Keratinocyte (primary cell): ENCODE results near the gene CD8B. TPM values are rescaled to one million over a fixed set of nuclear protein-coding genes. Genes with fewer than 3 reads are reported as not detected.

Experiments
- DNase-seq: peaks from one replicate; pipeline ENCODE4 v3.0.0-alpha.2; 2011; ENCODE audit warnings: low read depth, missing footprints, low spot score
- FAIRE-seq: peaks from 2 replicates; lab custom pipeline; 2011; peaks lifted over from hg19 to GRCh38; lab: Jason Lieb, UNC
- H2AFZ ChIP-seq: 2 replicates; pipeline ENCODE4 v1.6.0; 2012; ENCODE audit warnings: low read length, control low read depth, inconsistent platforms; ENCODE audit not compliant: control insufficient read depth
- H3K27ac ChIP-seq: 2 replicates; pipeline ENCODE4 v1.5.1; 2011; ENCODE audit warnings: low read length; ENCODE audit not compliant: control insufficient read depth, insufficient read depth
- H3K27me3 ChIP-seq: 3 replicates; pipeline ENCODE4 v1.6.0; 2011; ENCODE audit warnings: low read length; ENCODE audit not compliant: control insufficient read depth, insufficient read depth; ENCODE audit errors: extremely low read depth
- H3K36me3 ChIP-seq, 2 experiments: 2 replicates in 1 of 2; 3 replicates in 1 of 2; pipeline ENCODE4 v1.5.1; 2011; ENCODE audit warnings: low read length in 2 of 2, mild to moderate bottlenecking in 1 of 2; ENCODE audit not compliant: control insufficient read depth in 2 of 2, insufficient read depth in 2 of 2; ENCODE audit errors: extremely low read depth in 1 of 2
- H3K4me1 ChIP-seq: 3 replicates; pipeline ENCODE4 v1.5.1; 2011; ENCODE audit warnings: low read length; ENCODE audit not compliant: control insufficient read depth, insufficient read depth; ENCODE audit errors: extremely low read depth
- H3K4me2 ChIP-seq: 3 replicates; pipeline ENCODE4 v1.6.0; 2011; ENCODE audit warnings: low read depth, low read length; ENCODE audit not compliant: control insufficient read depth, insufficient read depth; ENCODE audit errors: extremely low read depth
- H3K4me3 ChIP-seq, 3 experiments: fragments of 200-600 bp in 1 of 3; sonication (generic) in 1 of 3; 2 replicates in 2 of 3; 3 replicates in 1 of 3; pipeline ENCODE4 v1.5.1; 2011 to 2016; ENCODE audit warnings: low read length in 3 of 3, mild to moderate bottlenecking in 3 of 3, control low read depth in 2 of 3, inconsistent platforms in 1 of 3, low read depth in 1 of 3, mixed read lengths in 1 of 3, mixed run types in 1 of 3, moderate library complexity in 1 of 3; ENCODE audit not compliant: control insufficient read depth in 2 of 3, insufficient read depth in 2 of 3; ENCODE audit errors: extremely low read depth in 1 of 3
- H3K79me2 ChIP-seq: 2 replicates; pipeline ENCODE4 v1.6.0; 2012; ENCODE audit warnings: low read length; ENCODE audit not compliant: control insufficient read depth, insufficient read depth
- H3K9ac ChIP-seq: 3 replicates; pipeline ENCODE4 v1.6.0; 2011; ENCODE audit warnings: low read length; ENCODE audit not compliant: control insufficient read depth, insufficient read depth; ENCODE audit errors: extremely low read depth
- H3K9me1 ChIP-seq: 3 replicates; pipeline ENCODE4 v1.6.0; 2011; ENCODE audit warnings: low read length; ENCODE audit not compliant: control insufficient read depth, insufficient read depth; ENCODE audit errors: extremely low read depth
- H3K9me3 ChIP-seq: 2 replicates; pipeline ENCODE4 v1.5.1; 2012; ENCODE audit warnings: low read depth, low read length; ENCODE audit not compliant: control insufficient read depth
- H4K20me1 ChIP-seq: 3 replicates; pipeline ENCODE4 v1.6.0; 2011; ENCODE audit warnings: low read length; ENCODE audit not compliant: control insufficient read depth, insufficient read depth; ENCODE audit errors: extremely low read depth
- EZH2 ChIP-seq: IDR thresholded peaks from one replicate; pipeline ENCODE4 v1.6.1; 2012; ENCODE audit warnings: inconsistent platforms, mild to moderate bottlenecking, low read length, moderate library complexity
- dilution Hi-C: fragments of 300-500 bp; cut with MboI; formaldehyde crosslinking; loops from one replicate; pipeline ENCODE4 v1.7.0; 2020; ENCODE audit warnings: low sequenced_read_pairs; ENCODE audit not compliant: extremely low pct_ligation_motif_present
- polyA plus RNA-seq, 5 experiments: library from polyadenylated mRNA; depleted of rRNA in 3 of 5; stranded (reverse) in 3 of 5; stranded (forward) in 1 of 5; unstranded in 1 of 5; fragments of >200 nt; gene quantifications; 1 replicate in 1 of 5; 2 replicates in 3 of 5; 3 replicates in 1 of 5; pipeline versions ENCODE4 v1.2.1 to v1.2.3, GENCODE V29; 2011 to 2012; ENCODE audit warnings: missing spikeins in 2 of 5, low read depth in 1 of 5, low replicate concordance in 1 of 5
- TF ChIP-seq, protein P1 (sequence below), 3 experiments: IDR thresholded peaks in 1 of 3; conservative IDR thresholded peaks in 1 of 3; optimal IDR thresholded peaks in 1 of 3; 2 replicates in 2 of 3; 3 replicates in 1 of 3; pipeline versions ENCODE3 to v1.5.1; 2011; ENCODE audit warnings: low read length in 3 of 3, mild to moderate bottlenecking in 3 of 3, moderate library complexity in 2 of 3, control low read depth in 1 of 3, inconsistent platforms in 1 of 3; ENCODE audit not compliant: insufficient read depth in 2 of 3; ENCODE audit errors: extremely low read depth in 1 of 3

CD8B gene
- polyA plus RNA-seq, 1 donor (not counting 4 experiments of a cell fraction or from before 2014, with no cell fraction given) = not detected

DNA sequence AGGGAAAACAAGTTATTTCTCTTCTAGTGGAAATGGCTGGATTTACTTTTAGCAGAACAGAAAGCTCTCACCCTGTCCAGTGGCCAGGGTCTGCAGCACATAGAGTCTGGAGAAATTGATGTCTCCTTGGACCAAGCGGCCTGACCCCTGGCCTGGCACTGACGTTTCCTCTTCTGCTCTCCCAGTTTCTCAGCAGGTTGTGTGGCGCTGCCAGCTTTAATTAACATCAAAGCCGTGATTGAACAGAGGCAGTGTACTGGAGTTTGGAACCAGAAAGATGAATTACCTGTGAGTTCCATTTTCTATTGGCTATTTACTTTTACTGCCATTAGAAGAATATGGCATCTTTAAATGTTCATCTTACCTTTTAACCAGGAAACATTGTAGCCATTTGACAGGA is 91.8 kb downstream of the CD8B start:
- H3K4me3 ChIP-seq = no peak overlapping the region
- FAIRE-seq = no peak

DNA sequence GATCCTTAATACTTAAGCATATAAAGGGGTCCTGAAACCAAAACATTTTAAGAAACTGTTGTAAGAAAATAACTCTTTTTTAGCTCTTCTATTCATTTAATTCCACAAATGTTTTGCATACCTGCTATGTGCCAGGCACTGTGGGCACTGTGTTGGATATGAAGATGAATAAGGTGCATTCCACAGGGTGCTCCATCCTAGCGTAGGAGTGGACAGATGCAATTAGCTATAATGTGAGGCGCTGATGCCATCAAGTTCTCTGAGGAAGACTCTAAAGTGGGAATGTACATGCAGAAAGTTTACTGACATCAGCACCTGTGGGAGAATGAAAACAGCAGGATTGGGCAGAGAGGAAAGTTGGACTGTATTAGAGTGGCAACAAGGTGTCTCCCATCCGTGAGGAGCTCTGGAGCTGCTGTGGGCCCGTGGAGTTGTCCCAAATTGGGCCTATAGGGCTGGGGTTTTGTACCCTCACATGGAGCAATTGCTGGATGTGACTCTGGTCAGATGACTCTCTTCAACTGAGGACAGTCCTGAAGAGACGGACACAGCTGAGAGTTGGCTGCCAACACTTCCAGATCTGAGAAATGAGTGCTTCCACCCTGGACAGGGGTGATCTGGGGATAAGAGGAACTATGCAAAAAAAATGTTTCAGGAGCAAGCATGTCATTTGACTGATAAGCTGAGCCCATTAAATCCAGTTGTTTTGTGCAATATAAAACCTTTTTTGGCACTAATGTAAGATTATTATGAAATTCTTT is 93.3 kb downstream of the CD8B start:
- no peak for FAIRE-seq
- no peaks in the 10 kb centered on the region for H3K79me2 ChIP-seq
- no peak overlapping the region for H2AFZ ChIP-seq
- H4K20me1 ChIP-seq = no peaks in the 10 kb centered on the region
- H3K4me3 ChIP-seq = no peak overlapping the region
- no peaks in the 10 kb centered on the region for H3K9me1 ChIP-seq
- no peak overlapping the region for H3K4me2 ChIP-seq
- H3K9ac ChIP-seq = no peak overlapping the region
- no peak for TF ChIP-seq EZH2
- TF ChIP-seq, protein P1, sequence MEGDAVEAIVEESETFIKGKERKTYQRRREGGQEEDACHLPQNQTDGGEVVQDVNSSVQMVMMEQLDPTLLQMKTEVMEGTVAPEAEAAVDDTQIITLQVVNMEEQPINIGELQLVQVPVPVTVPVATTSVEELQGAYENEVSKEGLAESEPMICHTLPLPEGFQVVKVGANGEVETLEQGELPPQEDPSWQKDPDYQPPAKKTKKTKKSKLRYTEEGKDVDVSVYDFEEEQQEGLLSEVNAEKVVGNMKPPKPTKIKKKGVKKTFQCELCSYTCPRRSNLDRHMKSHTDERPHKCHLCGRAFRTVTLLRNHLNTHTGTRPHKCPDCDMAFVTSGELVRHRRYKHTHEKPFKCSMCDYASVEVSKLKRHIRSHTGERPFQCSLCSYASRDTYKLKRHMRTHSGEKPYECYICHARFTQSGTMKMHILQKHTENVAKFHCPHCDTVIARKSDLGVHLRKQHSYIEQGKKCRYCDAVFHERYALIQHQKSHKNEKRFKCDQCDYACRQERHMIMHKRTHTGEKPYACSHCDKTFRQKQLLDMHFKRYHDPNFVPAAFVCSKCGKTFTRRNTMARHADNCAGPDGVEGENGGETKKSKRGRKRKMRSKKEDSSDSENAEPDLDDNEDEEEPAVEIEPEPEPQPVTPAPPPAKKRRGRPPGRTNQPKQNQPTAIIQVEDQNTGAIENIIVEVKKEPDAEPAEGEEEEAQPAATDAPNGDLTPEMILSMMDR (optimal IDR thresholded peaks at IDR 0.05 in 1 of 3, IDR thresholded peaks at IDR 0.05 in 1 of 3, conservative IDR thresholded peaks at IDR 0.05 in 1 of 3; ENCODE audit: extremely low read depth in 1 of 3, insufficient read depth in 2 of 3, low read length in 3 of 3) = no peak
- no peaks in the 10 kb centered on the region for H3K27me3 ChIP-seq
- no peaks in the 10 kb centered on the region for H3K9me3 ChIP-seq
- H3K36me3 ChIP-seq = peaks cover 9 to 12% of the 10 kb centered on the region in 2 experiments
- DNase-seq = no peak
- H3K4me1 ChIP-seq = no peaks in the 10 kb centered on the region
- dilution Hi-C loops = no loop called here
- no peak overlapping the region for H3K27ac ChIP-seq

More for the DNA sequence above, 91.8 kb downstream of the CD8B start:
- no peak for DNase-seq
- dilution Hi-C loops = no loop called here
- H2AFZ ChIP-seq = no peak overlapping the region
- no peak overlapping the region for H3K4me2 ChIP-seq
- no peaks in the 10 kb centered on the region for H3K27me3 ChIP-seq
- no peaks in the 10 kb centered on the region for H3K9me3 ChIP-seq
- no peaks in the 10 kb centered on the region for H3K79me2 ChIP-seq
- H3K9ac ChIP-seq = no peak overlapping the region
- H3K4me1 ChIP-seq = no peaks in the 10 kb centered on the region
- no peaks in the 10 kb centered on the region for H4K20me1 ChIP-seq
- no peak overlapping the region for H3K27ac ChIP-seq
- no peaks in the 10 kb centered on the region for H3K9me1 ChIP-seq
- peaks cover 11 to 12% of the 10 kb centered on the region in 2 experiments for H3K36me3 ChIP-seq
- TF ChIP-seq EZH2 = no peak
- TF ChIP-seq, protein P1 (optimal IDR thresholded peaks at IDR 0.05 in 1 of 3, IDR thresholded peaks at IDR 0.05 in 1 of 3, conservative IDR thresholded peaks at IDR 0.05 in 1 of 3; ENCODE audit: extremely low read depth in 1 of 3, insufficient read depth in 2 of 3, low read length in 3 of 3) = no peak

Other genes starting within 250 kb of the CD8B start
- 11.0 to 15.7 TPM (median 11.7 TPM) in 3 replicates for gene RNF103, start 238.0 kb downstream of the CD8B start, polyA plus RNA-seq
- gene RMND5A, start 141.6 kb downstream of the CD8B start, polyA plus RNA-seq = 19.0 to 26.0 TPM (median 24.7 TPM) in 3 replicates
- gene CD8A, start 71.0 kb downstream of the CD8B start, polyA plus RNA-seq = 0.02 to 0.19 TPM (median 0.10 TPM) in 3 replicates
- 0.08 to 0.28 TPM (median 0.16 TPM) in 3 replicates for gene RGPD1, start 80.2 kb upstream of the CD8B start, polyA plus RNA-seq
- gene PLGLB1, start 160.0 kb upstream of the CD8B start, polyA plus RNA-seq = 0.10 to 0.38 TPM (median 0.11 TPM) in 3 replicates